GM23338 (cell line): ENCODE data around the gene TRAF3. TPM values are rescaled to one million over a fixed set of nuclear protein-coding genes. Genes with fewer than 3 reads are reported as not detected.

ENCODE experiments used
- ATAC-seq: fragments of 200-7000 bp; cut with Tn5 transposase; 3 replicates; pipeline ENCODE4 v1.9.1; 2020
- DNase-seq: peaks from one replicate; pipeline ENCODE4 v3.0.0-alpha.2; 2015; ENCODE audit warnings: low spot score
- H2AFZ ChIP-seq: fragments of 200-600 bp; sonication (generic); 2 replicates; pipeline ENCODE4 v1.8.0; 2016; ENCODE audit warnings: antibody characterized with exemption, mild to moderate bottlenecking, moderate library complexity
- H3F3A ChIP-seq: fragments of 200-600 bp; sonication (generic); replicated peaks from 2 replicates; pipeline ENCODE4 v1.8.0; 2017; ENCODE audit warnings: antibody characterized with exemption, mixed run types, low read depth
- H3K27ac ChIP-seq: fragments of 200-600 bp; sonication (generic); 2 replicates; pipeline ENCODE4 v1.6.1; 2016; ENCODE audit warnings: low read depth
- H3K27me3 ChIP-seq: fragments of 200-600 bp; sonication (generic); 2 replicates; pipeline ENCODE4 v1.8.0; 2016; ENCODE audit warnings: mild to moderate bottlenecking, mixed run types, moderate library complexity; ENCODE audit not compliant: insufficient read depth
- H3K36me3 ChIP-seq: fragments of 200-600 bp; sonication (generic); 2 replicates; pipeline ENCODE4 v1.8.0; 2016; ENCODE audit warnings: mild to moderate bottlenecking; ENCODE audit not compliant: insufficient read depth
- H3K4me1 ChIP-seq: fragments of 200-600 bp; sonication (generic); 2 replicates; pipeline ENCODE4 v1.8.0; 2016; ENCODE audit warnings: mild to moderate bottlenecking, moderate library complexity; ENCODE audit not compliant: insufficient read depth
- H3K4me2 ChIP-seq: fragments of 200-600 bp; sonication (generic); 2 replicates; pipeline ENCODE4 v1.7.1; 2017; ENCODE audit warnings: mixed run types
- H3K4me3 ChIP-seq: fragments of 200-600 bp; sonication (generic); 2 replicates; pipeline ENCODE4 v1.6.1; 2016; ENCODE audit warnings: mixed run types
- H3K79me2 ChIP-seq: fragments of 200-600 bp; sonication (generic); replicated peaks from 2 replicates; pipeline ENCODE4 v1.8.0; 2017; ENCODE audit warnings: mild to moderate bottlenecking; ENCODE audit not compliant: insufficient read depth
- H3K9me2 ChIP-seq: fragments of 200-600 bp; sonication (generic); 2 replicates; pipeline ENCODE4 v1.8.0; 2017; ENCODE audit not compliant: insufficient read depth
- H4K20me1 ChIP-seq: fragments of 200-600 bp; sonication (generic); replicated peaks from 2 replicates; pipeline ENCODE4 v1.8.0; 2017; ENCODE audit warnings: mild to moderate bottlenecking; ENCODE audit not compliant: insufficient read depth
- H3K27ac Mint-ChIP-seq: 2 replicates; pipeline ENCODE4 v1.8.0; 2020; ENCODE audit warnings: inconsistent platforms, mild to moderate bottlenecking, moderate library complexity, mixed read lengths
- H3K27me3 Mint-ChIP-seq: 3 replicates; pipeline ENCODE4 v1.8.0; 2022; ENCODE audit warnings: low read depth, mild to moderate bottlenecking, moderate library complexity, mixed read lengths, inconsistent platforms; ENCODE audit not compliant: insufficient read depth, poor library complexity
- H3K36me3 Mint-ChIP-seq: 3 replicates; pipeline ENCODE4 v1.8.0; 2021; ENCODE audit warnings: low read depth, mild to moderate bottlenecking, inconsistent platforms, moderate library complexity, mixed read lengths
- H3K4me1 Mint-ChIP-seq: 3 replicates; pipeline ENCODE4 v1.8.0; 2020; ENCODE audit warnings: mild to moderate bottlenecking, inconsistent platforms, mixed read lengths
- H3K4me3 Mint-ChIP-seq: 3 replicates; pipeline ENCODE4 v1.8.0; 2021; ENCODE audit warnings: moderate library complexity, mild to moderate bottlenecking, inconsistent platforms, mixed read lengths
- H3K9me3 Mint-ChIP-seq: 3 replicates; pipeline ENCODE4 v1.8.0; 2020; ENCODE audit warnings: moderate library complexity, mild to moderate bottlenecking, inconsistent platforms, mixed read lengths
- CTCF ChIP-seq, 2 experiments: fragments of 200-600 bp in 1 of 2; sonication (generic) in 1 of 2; conservative IDR thresholded peaks; 2 replicates each; pipeline versions ENCODE4 v1.5.1 to v1.6.1; 2016 to 2017; ENCODE audit warnings: antibody characterized with exemption in 2 of 2, low read depth in 2 of 2, mild to moderate bottlenecking in 2 of 2, moderate library complexity in 1 of 2
- EZH2 ChIP-seq: fragments of 200-600 bp; sonication (generic); IDR thresholded peaks from one replicate; pipeline ENCODE4 v1.8.0; 2017; ENCODE audit warnings: antibody characterized with exemption, mild to moderate bottlenecking, low read depth; ENCODE audit not compliant: unreplicated experiment
- POLR2AphosphoS5 ChIP-seq: IDR thresholded peaks from 2 replicates; pipeline ENCODE4 v1.6.1; 2016; ENCODE audit warnings: antibody characterized with exemption, low read depth
- ZNF114 ChIP-seq: fragments of 250-450 bp; sonication (Bioruptor Pico); IDR thresholded peaks from 2 replicates; pipeline ENCODE4 v1.5.0; 2020; ENCODE audit warnings: mild to moderate bottlenecking, moderate library complexity
- polyA plus RNA-seq: library from polyadenylated mRNA; unstranded; fragments of >200 nt; fragmentation: Nextera tagmentation; extraction: Ambion mirVana; gene quantifications from 2 replicates; pipeline ENCODE4 v1.2.1, GENCODE V29; 2016
- total RNA-seq: library from RNA; depleted of rRNA; stranded (reverse); fragments of >200 nt; shearing (Covaris generic); gene quantifications from 2 replicates; pipeline ENCODE4 v1.2.3, GENCODE V29; 2014
- TF ChIP-seq, protein P1 (sequence below): fragments of 250-450 bp; sonication (Bioruptor Pico); IDR thresholded peaks from 2 replicates; pipeline ENCODE4 v1.5.0; 2020; ENCODE audit warnings: mild to moderate bottlenecking, moderate library complexity

TRAF3 gene
- total and polyA plus RNA-seq, 2 experiments from 2014 or later: 3.7 to 9.3 TPM

- Histone ChIP-seq H3K79me2 (peaks cover 17% of the 10 kb centered on the region; the same call in 1 of the 2 replicates), H3K4me1 (peaks cover 19% of the 10 kb centered on the region), H3K36me3 (no peaks in the 10 kb centered on the region), H3K27ac (no peak overlapping the region), H3K4me2 (no peak overlapping the region), H3K4me3 (no peak overlapping the region), H3K9me2 (no peaks in the 10 kb centered on the region), H3F3A (no peaks in the 10 kb centered on the region), H2AFZ (no peak overlapping the region), H4K20me1 (no peaks in the 10 kb centered on the region), H3K27me3 (no peaks in the 10 kb centered on the region)
- DNase-seq (no peak), ATAC-seq (peak; percentile 74)
- Mint-ChIP-seq H3K27ac (peak overlapping the region; percentile 78; the same call in 1 of the 2 replicates), H3K36me3 (no peaks in the 10 kb centered on the region; the same call in 2 of the 3 replicates), H3K4me1 (peaks cover 27% of the 10 kb centered on the region), H3K27me3 (peaks cover 8% of the 10 kb centered on the region), H3K4me3 (no peak overlapping the region), H3K9me3 (no peaks in the 10 kb centered on the region)
- TF ChIP-seq POLR2AphosphoS5 (no peak), CTCF (conservative IDR thresholded peaks at IDR 0.05; ENCODE audit: low read depth in 2 of 2) (no peak), ZNF114 (CRISPR knock-in tag) (no peak), EZH2 (no peak)
- TF ChIP-seq, protein P1, sequence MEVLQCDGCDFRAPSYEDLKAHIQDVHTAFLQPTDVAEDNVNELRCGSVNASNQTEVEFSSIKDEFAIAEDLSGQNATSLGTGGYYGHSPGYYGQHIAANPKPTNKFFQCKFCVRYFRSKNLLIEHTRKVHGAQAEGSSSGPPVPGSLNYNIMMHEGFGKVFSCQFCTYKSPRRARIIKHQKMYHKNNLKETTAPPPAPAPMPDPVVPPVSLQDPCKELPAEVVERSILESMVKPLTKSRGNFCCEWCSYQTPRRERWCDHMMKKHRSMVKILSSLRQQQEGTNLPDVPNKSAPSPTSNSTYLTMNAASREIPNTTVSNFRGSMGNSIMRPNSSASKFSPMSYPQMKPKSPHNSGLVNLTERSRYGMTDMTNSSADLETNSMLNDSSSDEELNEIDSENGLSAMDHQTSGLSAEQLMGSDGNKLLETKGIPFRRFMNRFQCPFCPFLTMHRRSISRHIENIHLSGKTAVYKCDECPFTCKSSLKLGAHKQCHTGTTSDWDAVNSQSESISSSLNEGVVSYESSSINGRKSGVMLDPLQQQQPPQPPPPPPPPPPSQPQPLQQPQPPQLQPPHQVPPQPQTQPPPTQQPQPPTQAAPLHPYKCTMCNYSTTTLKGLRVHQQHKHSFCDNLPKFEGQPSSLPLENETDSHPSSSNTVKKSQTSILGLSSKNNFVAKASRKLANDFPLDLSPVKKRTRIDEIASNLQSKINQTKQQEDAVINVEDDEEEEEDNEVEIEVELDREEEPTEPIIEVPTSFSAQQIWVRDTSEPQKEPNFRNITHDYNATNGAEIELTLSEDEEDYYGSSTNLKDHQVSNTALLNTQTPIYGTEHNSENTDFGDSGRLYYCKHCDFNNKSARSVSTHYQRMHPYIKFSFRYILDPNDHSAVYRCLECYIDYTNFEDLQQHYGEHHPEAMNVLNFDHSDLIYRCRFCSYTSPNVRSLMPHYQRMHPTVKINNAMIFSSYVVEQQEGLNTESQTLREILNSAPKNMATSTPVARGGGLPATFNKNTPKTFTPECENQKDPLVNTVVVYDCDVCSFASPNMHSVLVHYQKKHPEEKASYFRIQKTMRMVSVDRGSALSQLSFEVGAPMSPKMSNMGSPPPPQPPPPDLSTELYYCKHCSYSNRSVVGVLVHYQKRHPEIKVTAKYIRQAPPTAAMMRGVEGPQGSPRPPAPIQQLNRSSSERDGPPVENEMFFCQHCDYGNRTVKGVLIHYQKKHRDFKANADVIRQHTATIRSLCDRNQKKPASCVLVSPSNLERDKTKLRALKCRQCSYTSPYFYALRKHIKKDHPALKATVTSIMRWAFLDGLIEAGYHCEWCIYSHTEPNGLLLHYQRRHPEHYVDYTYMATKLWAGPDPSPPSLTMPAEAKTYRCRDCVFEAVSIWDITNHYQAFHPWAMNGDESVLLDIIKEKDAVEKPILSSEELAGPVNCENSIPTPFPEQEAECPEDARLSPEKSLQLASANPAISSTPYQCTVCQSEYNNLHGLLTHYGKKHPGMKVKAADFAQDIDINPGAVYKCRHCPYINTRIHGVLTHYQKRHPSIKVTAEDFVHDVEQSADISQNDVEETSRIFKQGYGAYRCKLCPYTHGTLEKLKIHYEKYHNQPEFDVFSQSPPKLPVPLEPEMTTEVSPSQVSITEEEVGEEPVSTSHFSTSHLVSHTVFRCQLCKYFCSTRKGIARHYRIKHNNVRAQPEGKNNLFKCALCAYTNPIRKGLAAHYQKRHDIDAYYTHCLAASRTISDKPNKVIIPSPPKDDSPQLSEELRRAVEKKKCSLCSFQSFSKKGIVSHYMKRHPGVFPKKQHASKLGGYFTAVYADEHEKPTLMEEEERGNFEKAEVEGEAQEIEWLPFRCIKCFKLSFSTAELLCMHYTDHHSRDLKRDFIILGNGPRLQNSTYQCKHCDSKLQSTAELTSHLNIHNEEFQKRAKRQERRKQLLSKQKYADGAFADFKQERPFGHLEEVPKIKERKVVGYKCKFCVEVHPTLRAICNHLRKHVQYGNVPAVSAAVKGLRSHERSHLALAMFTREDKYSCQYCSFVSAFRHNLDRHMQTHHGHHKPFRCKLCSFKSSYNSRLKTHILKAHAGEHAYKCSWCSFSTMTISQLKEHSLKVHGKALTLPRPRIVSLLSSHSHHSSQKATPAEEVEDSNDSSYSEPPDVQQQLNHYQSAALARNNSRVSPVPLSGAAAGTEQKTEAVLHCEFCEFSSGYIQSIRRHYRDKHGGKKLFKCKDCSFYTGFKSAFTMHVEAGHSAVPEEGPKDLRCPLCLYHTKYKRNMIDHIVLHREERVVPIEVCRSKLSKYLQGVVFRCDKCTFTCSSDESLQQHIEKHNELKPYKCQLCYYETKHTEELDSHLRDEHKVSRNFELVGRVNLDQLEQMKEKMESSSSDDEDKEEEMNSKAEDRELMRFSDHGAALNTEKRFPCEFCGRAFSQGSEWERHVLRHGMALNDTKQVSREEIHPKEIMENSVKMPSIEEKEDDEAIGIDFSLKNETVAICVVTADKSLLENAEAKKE: peak; percentile 22; the same call in 1 of the 2 replicates
Measured at GRCh38 chr14:102805371-102805891, 28.2 kb downstream of the TRAF3 start.
